Measurements from ENCODE around the gene LEKR1.

The LEKR1 gene

GRCh38 chr3:157063926-157064325, 237.8 kb downstream of the LEKR1 start:
- no peak for DNase-seq

GRCh38 chr3:157064402-157064801, 238.2 kb downstream of the LEKR1 start:
- peak in 1 of 2 donors; percentile 4 for DNase-seq

DNA sequence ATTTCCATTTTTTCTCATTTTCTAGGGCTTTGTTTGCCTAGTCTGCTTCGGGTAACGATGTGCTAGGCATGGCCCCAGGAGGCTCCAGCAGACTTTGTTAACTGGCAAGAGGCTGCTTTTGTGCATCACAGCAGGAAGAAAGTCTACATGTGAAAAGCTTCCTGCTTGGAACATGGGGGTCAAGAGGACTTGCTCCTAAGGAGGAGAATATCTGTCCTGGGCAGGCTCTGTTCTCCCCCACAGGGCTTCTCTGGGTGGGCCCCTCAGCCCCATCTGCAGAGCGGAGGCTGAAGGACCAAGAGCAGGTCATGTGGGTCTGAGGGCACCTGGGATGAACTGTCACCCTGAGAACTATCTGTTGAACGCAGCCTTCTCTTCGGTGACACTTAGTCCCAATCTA, 239.0 kb downstream of the LEKR1 start:
- no peak for DNase-seq

GRCh38 chr3:157066335-157067098, 240.4 kb downstream of the LEKR1 start:
- DNase-seq, result no peak

- peak; percentile 38 to 55 for DNase-seq
Measured at GRCh38 chr3:157067114-157067513, 241.0 kb downstream of the LEKR1 start.

DNA sequence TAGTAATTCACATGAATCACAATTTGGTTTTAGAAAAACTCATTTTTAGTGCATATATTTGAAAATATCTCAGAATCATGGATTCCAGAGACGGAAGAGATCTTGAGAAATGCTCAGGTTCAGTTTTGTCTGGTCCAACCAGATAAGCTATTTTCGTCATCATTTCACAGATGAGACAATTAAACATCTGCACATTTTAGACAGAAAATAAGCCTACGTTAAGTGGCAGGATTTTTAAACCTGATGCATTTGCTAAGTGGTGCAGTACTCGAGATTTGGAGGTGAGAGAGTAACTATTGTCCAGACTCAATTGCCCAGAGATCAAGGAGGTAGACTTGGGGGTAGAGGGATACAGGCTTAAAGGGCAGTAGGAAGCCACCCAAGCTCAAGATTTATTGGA, 243.3 kb downstream of the LEKR1 start:
- DNase-seq, result no peak

GRCh38 chr3:157069846-157070677, 243.9 kb downstream of the LEKR1 start:
- DNase-seq, result no peak

DNA sequence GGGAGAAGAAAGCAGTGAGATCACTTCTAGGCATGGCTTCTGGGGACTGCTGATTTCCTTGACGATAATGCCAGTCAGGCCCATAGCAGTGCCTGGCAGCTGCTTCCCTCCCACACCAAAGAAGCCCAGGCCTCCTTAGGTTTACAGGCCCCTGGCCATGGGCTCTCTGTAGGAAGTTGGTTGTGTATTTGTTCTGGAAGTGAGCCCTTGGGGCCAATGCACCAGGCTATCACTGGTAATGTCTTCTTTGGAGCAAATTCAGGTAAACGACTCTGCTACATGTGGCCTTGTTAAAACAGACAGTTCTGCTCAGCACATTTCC, 244.5 kb downstream of the LEKR1 start:
- no peak for DNase-seq

DNA sequence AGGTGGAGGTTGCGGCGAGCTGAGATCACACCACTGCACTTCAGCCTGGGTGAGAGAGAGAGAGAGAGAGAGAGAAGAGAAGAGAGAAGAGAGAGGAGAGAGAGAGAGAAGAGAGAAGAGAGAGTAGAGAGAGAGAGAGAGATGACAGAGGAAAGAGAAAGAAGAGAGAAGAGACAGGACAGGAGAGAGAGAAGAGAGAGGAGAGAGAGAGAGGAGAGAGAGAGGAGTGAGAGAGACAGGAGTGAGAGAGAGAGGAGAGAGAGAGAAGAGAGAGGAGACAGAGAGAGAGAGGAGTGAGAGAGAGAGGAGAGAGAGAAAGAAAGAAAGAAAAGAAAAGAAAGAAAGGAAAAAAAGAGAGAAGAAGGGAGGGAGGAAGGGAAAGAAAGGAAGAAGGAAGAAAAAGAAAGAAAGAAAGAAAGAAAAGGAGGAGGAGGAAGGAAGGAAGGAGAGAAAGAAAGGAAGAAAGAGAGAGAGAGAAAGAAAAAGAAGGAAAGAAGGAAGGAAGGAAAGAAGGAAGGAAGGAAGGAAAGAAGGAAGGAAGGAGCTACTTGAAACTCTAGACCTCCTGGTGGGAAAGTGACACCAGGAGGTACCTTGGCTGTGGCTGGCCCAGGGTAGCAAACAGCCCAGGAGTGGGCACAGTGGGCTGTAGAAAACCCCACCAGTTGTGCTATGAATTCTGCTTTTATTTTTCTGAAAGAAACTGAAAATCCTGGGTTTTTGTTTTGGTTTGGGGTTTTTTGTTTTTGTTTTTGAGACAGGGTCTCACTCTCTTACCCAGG, 245.8 kb downstream of the LEKR1 start:
- DNase-seq, result no peak

GRCh38 chr3:157073810-157074209, 247.7 kb downstream of the LEKR1 start:
- DNase-seq, result no peak

- DNase-seq, result no peak
Measured at GRCh38 chr3:157074490-157074889, 248.3 kb downstream of the LEKR1 start.

DNA sequence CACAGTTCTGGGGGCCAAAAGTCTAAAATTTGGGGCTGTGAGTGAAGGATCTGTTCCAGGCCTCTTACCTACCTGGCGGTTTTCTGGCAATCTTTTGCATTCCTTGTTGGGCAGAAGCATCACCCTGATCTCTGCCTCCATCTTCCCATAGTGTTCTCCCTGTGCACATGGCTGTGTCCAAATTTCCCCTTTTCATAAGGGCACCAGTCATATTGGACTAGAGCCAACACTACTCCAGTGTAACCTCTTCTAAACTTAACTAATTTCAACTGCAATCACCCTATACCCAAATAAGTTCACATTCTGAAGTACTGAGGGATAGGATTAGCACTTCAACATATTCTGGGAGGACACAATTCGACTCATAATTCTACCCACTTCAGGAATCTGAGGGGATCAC, 248.8 kb downstream of the LEKR1 start:
- DNase-seq, result no peak

DNA sequence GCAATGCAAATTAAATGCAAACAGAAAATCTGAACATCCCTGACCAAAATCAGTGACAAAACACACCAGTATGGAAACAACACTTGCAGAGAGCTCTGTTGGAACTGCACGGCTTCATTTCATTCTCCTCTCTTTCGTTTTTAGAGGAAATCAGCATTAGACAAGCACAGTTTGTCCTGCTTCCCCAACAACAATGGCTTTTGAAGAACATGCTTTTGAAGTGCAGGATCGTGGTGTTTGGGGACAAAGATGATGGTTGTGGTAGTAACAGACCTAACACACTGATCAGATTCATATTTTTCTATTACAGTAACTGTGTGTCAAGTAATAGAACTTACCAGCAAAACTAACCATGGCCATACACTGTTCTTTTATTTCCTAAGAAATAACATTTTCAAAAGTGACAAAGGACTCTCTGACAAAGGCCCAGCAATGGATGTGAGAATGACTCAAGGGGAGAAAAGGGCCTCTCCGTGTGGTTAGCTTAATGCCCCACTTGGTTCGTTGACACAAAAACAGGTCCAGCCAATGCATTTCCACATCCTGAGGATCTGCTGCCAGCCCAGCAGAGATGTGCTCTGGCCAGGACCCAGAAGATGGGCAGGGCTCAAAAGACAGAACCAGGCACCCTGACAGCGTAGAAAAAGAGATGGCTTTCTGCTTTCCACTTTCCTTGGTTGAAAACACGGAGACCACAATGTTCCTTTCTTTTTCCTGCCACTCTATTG, 249.7 kb downstream of the LEKR1 start:
- no peak for DNase-seq

DNA sequence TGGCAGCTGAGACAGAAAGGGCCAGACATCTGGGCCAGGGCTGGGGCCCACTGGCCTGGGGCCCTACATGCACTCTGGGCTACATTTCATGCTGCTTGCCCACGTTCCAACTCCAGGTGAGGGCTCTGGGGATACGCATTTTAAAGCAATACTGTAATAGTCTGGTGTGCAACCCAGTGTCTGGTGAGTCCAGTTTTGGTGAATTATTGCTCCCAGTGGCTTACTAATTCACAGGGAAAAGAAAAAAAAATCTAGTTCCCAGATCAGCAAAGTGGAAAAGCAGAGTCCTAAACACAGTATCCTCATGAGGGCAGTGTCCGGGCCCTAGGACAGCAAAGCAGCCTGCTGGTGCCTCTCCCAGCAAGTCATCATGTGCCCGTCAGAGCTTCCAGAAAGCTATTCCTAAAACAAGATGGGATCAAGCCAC, 251.4 kb downstream of the LEKR1 start:
- no peak for DNase-seq

GRCh38 chr3:157078131-157078810, 252.1 kb downstream of the LEKR1 start:
- no peak for DNase-seq

- no peak for DNase-seq
Measured at GRCh38 chr3:157078811-157079185, 252.6 kb downstream of the LEKR1 start.

DNA sequence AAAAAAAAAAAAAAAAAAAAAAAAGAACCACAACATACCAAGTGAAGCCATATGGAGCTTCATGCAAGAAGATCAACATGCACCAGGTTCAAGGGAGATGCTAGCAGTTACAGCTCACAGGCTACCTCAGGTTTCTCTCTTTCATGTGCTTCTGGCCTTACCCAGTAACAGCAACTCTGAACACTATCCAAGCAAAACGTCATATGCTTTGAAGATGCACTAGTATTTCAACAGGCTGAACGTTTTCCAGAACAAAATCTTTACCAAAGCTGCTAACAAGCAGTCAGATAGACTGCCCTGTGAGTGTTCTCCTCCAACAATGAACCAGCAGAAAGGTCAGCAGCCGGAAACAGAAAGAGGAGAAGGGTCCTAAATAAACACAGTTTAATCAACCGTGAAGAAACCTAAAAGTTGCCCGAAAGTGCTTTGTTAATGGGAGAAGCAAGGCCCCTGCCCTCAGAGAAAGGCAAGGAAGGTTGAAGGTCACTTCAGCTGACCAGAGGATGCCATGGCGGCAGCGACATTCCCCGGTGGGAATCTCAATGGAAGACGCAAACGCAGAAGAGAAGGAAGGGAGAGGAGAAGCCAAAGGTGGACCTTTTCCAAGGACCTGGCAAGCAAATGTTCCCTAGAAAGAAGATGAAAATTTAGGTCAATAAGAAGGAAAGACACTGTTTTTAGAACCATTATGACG, 253.7 kb downstream of the LEKR1 start:
- DNase-seq, result no peak

DNA sequence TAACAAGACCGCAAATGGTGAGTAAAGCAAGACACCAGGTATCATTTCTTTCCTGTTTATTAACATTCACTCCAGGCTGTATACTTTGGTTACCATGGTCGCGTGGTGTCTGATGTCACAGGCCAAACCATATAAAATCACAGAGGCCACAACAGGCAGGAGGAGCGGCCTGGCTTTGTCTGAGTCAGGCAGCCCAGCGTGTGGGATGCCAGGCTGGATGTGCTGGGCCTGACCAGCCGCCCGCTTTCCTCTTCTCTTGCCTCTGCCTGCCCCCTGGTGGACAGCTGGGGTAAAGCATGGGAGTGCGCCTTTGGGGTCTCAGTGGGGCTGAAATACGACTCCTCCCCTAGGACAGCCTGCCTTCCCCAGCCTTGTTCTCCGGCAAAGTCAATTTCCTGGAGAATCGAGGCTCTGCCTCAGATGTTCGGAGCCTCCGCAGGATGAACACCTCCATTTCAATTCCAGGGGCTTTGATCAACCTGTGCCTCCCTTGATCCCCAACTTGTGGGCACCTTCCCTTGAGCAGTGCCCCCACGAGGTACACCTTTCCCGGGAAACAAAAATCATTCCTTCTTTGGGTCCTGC, 255.6 kb downstream of the LEKR1 start:
- DNase-seq, result peak; percentile 83 to 87

GRCh38 chr3:157082305-157082982, 256.3 kb downstream of the LEKR1 start:
- DNase-seq, result no peak

DNA sequence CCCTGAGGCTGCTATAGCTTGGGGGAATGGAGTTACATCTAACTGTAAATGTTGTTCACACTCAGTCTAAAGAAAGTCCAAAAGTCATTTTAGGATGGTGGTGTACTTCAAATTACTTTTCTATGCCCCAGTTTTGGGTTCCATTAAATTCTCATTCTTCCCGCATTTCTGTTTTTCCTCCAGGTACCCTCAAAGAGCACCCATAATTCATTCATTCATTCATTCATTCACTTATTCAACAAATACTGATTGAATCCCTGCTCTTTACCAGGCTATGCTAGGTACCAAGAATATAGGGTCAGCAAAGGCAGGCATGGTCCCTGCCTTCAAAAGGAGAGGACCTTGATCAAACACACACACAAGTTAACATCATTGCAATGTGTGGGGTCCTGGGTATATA, 257.7 kb downstream of the LEKR1 start:
- no peak for DNase-seq
